Right lobe of liver (tissue), 6 donors: ENCODE data around the gene FLNB. TPM values are rescaled to one million over a fixed set of nuclear protein-coding genes. Genes with fewer than 3 reads are reported as not detected.
A peak's percentile ranks its signal among the peaks of the same experiment; 100 is the strongest.
"Not testable (repeated sequence)": the region's sequence is repeated elsewhere in the genome, so short reads cannot be mapped to it uniquely, and the experiment has no call there.

Experiments used
- ATAC-seq, 4 donors: fragments of 200-7000 bp; cut with Tn5 transposase; one replicate each; pipeline ENCODE4 v1.9.1; 2020; ENCODE audit warnings: mild to moderate bottlenecking in 4 of 4, moderate library complexity in 4 of 4
- DNase-seq, 3 donors: peaks; one replicate each; pipeline ENCODE4 v3.0.0-alpha.2; 2020
- H3K27ac ChIP-seq, 3 donors: fragments of 200-600 bp; one replicate each; pipeline ENCODE4 v1.8.0; 2022
- H3K27me3 ChIP-seq, 2 donors: fragments of 200-600 bp; one replicate each; pipeline ENCODE4 v1.8.0; 2022
- H3K36me3 ChIP-seq, 4 donors: fragments of 200-600 bp; sonication (generic) in 1 of 4; one replicate each; pipeline versions ENCODE4 v1.5.1 to v1.8.0; 2017 to 2022; ENCODE audit warnings: control low read depth in 1 of 4
- H3K4me1 ChIP-seq, 4 donors: fragments of 200-600 bp; sonication (generic) in 1 of 4; one replicate each; pipeline versions ENCODE4 v1.5.1 to v1.8.0; 2017 to 2022; ENCODE audit warnings: control low read depth in 1 of 4
- H3K4me3 ChIP-seq, 3 donors: fragments of 200-600 bp; one replicate each; pipeline ENCODE4 v1.8.0; 2022
- H3K9me3 ChIP-seq, 4 donors: fragments of 200-600 bp; sonication (generic) in 1 of 4; one replicate each; pipeline versions ENCODE4 v1.5.1 to v1.8.0; 2017 to 2022; ENCODE audit warnings: control low read depth in 1 of 4
- POLR2A ChIP-seq: fragments of 450-650 bp; IDR thresholded peaks from one replicate; pipeline ENCODE4 v1.6.1; 2017; ENCODE audit warnings: antibody characterized with exemption, mild to moderate bottlenecking
- WGBS: methylation state at CpG from one replicate; pipeline ENCODE4 v1.1.6; 2018; ENCODE audit warnings: low coverage, low lambda C conversion rate; ENCODE audit not compliant: insufficient coverage; ENCODE audit errors: missing lambda C conversion rate; 5-methylcytosine and 5-hydroxymethylcytosine counted together
- intact Hi-C, 2 donors: fragments of 100-400 bp; cut with DNase I; formaldehyde crosslinking; loops; one replicate each; pipeline versions ENCODE4 v1.11.2 to v1.14.1; 2022
- total RNA-seq, 6 experiments: library from RNA; depleted of rRNA in 2 of 6; stranded (reverse); fragments of >200 nt in 2 of 6; fragmentation: NEBNext Ultra II Directional in 3 of 6; extraction: Animal tissue kit (Norgen Biotek cat#: 25700) in 3 of 6; gene quantifications; one replicate each; pipeline versions ENCODE4 v1.1.0 to v1.2.4, GENCODE V29; 2016 to 2023
- TF ChIP-seq, protein P1 (sequence below), 4 donors: fragments of 200-600 bp in 3 of 4; fragments of 450-650 bp in 1 of 4; IDR thresholded peaks; one replicate each; pipeline versions ENCODE4 v1.5.1 to v1.8.0; 2016 to 2022; ENCODE audit warnings: antibody characterized with exemption in 4 of 4, mild to moderate bottlenecking in 2 of 4
- donor health status: DM: no; HTN: yes; CAD: no.
- donor health status: DM: no; HTN: no; CAD: no.
- donor health status: DM: no; HTN: no; CAD: no.
- donor health status: DM: no; HTN: yes; CAD: no.
- donor health status: DM: no; HTN: yes; CAD: no.

Gene FLNB
- total RNA-seq, 6 experiments from 2014 or later = 48.4 to 109 (median 97.8) TPM

DNA sequence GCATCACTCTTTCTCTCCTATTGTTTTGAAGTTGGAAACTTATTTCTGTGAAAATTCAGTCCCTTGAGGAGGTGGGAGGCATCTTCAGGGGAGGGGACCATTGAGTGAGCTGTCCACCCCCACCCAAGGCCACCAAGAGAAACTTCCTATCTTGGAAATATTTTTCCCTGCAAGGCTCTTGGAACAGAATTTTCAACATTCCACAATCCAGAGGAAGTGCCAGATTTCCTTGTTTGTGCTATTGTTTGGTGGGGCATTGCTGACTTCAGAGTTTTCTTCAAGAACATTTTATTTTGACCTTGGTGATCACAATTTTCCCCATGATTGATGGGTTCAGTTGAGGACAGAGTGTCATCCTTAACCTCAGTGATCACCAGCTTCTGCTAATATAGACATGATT, 190.6 kb downstream of the FLNB start:
- H3K9me3 ChIP-seq = no peaks in the 10 kb centered on the region
- H3K27ac ChIP-seq = no peak overlapping the region
- intact Hi-C loops = no loop called here
- ATAC-seq (peak; percentile 7 to 49 (median 18)), DNase-seq (no peak)
- H3K36me3 ChIP-seq = no peaks in the 10 kb centered on the region
- no peak for TF ChIP-seq POLR2A
- TF ChIP-seq, protein P1, sequence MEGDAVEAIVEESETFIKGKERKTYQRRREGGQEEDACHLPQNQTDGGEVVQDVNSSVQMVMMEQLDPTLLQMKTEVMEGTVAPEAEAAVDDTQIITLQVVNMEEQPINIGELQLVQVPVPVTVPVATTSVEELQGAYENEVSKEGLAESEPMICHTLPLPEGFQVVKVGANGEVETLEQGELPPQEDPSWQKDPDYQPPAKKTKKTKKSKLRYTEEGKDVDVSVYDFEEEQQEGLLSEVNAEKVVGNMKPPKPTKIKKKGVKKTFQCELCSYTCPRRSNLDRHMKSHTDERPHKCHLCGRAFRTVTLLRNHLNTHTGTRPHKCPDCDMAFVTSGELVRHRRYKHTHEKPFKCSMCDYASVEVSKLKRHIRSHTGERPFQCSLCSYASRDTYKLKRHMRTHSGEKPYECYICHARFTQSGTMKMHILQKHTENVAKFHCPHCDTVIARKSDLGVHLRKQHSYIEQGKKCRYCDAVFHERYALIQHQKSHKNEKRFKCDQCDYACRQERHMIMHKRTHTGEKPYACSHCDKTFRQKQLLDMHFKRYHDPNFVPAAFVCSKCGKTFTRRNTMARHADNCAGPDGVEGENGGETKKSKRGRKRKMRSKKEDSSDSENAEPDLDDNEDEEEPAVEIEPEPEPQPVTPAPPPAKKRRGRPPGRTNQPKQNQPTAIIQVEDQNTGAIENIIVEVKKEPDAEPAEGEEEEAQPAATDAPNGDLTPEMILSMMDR (IDR thresholded peaks at IDR 0.05) = no peak
- peaks cover 0 to 7% (median 3%) of the 10 kb centered on the region in 4 donors for H3K4me1 ChIP-seq
- no peak overlapping the region for H3K4me3 ChIP-seq
- no peaks in the 10 kb centered on the region for H3K27me3 ChIP-seq

DNA sequence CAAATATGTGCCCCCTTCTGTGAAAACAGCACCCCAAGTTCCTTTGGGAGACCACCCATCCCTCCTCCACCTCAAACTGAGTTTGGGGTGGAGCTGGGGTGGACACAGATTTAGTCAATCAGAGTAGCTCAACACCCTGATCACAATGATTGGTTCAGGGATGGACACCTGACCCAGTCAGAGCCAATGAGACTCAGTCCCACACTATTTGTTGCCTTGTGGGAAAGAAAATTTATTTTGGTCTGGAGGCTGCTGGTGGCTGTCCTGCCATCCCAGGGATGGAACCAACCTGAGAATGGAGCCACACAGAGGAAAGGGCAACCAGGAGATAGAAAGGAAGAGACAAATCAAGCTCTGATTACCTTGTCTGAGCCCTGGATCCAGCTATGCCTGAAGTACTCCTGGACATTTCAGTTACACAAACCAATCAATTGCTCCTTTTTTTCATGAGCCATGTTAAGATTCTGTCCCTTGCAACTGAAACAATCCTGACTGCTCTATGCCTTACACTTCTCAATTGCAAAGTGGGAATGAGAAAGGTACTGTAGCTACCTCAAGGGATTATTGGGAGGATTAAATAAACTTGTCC, 192.0 kb downstream of the FLNB start:
- peak overlapping the region; percentile 0 to 22 (median 0) for H3K27ac ChIP-seq
- TF ChIP-seq POLR2A = no peak
- H3K27me3 ChIP-seq = no peaks in the 10 kb centered on the region
- no peaks in the 10 kb centered on the region for H3K4me1 ChIP-seq
- H3K36me3 ChIP-seq = no peaks in the 10 kb centered on the region
- intact Hi-C loops = no loop called here
- H3K4me3 ChIP-seq = no peak overlapping the region
- H3K9me3 ChIP-seq = no peaks in the 10 kb centered on the region
- DNase-seq (no peak), ATAC-seq (no peak)

DNA sequence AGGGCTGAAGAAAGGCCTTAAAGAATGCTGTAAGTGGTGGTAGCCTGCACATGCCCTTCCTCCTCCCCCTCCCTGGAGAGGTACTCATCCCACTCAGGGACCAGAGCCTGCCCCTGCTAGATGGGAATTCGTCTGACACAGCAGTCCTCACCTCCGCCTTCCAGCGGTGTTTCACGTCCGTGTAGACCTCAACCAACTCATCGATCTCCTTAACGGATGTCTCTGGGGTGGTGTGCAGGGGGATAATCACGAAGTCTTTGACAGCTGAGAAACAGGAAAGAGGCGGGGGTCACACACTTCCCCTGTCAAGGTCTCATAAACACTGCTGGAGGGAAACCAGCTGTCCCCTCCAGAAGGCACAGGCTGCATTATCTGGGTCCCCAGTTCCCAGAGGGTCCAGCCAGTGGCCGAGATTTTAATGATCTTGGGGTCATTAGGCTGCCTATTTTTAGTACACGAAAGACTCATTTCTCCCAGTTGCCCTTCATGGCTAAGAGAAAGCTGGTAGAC, 192.7 kb downstream of the FLNB start:
- Histone ChIP-seq H3K27me3 (no peaks in the 10 kb centered on the region), H3K4me1 (peaks cover 0 to 4% (median 2%) of the 10 kb centered on the region in 4 donors), H3K9me3 (no peaks in the 10 kb centered on the region), H3K4me3 (no peak overlapping the region), H3K27ac (peak overlapping the region; percentile 0 to 22 (median 15)), H3K36me3 (no peaks in the 10 kb centered on the region)
- 24% methylated on average over 4 of the region's 11 CpGs for WGBS
- no peak for TF ChIP-seq POLR2A
- TF ChIP-seq, protein P1 (IDR thresholded peaks at IDR 0.05) = no peak
- peak; percentile 40 to 72 (median 50) for ATAC-seq
- intact Hi-C loops = no loop called here
- DNase-seq = no peak

DNA sequence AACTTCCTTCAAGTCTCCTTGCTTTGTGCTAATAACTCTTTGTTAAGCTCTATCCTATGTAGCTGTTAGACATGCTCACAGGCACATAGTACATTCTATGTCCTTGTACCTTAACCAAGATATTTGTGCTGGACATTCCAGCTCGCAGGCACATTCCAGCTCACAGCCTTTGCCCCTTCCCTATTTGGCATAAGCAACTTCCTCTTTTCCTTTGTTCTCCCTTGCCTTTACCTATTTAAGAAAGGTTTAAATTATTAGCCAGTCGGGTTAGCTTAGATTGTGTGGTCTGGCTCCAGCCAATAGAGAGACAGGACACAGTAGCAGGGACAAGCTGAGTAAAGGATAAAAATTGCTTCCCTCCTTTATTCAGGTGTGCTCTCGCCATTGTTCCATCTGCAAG, 193.2 kb downstream of the FLNB start:
- H3K4me1 ChIP-seq, H3K36me3 ChIP-seq, DNase-seq, H3K9me3 ChIP-seq, intact Hi-C loops, H3K4me3 ChIP-seq, H3K27me3 ChIP-seq: not testable (repeated sequence)
- H3K27ac ChIP-seq = peak overlapping the region in 1 of 3 donors; percentile 15
- peak in 1 of 4 donors; percentile 4 for ATAC-seq
- 22% methylated on average over 3 of the region's 3 CpGs for WGBS

DNA sequence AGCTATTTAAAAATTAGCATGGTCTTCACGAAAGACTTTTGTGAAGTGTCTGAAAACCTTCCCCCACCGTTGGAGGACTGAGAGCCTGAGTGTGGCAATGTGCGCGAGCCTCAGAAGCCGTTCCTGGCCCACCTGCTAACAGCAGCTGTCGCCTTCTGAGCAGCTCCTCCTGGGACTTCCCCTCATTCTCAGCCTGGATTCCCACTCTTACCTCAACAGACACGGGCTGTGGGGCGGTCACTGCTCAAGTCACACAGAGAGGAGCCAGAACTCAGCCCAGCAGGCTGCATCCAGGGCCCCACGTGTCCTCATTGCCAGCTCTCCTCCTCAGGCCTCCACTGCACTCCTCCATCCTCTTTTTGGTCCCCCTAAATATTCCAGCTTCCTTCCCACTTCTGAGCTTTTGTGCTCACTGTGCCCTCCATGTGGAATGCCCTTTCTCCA, 194.7 kb downstream of the FLNB start:
- H3K36me3 ChIP-seq = no peaks in the 10 kb centered on the region
- no peaks in the 10 kb centered on the region for H3K27me3 ChIP-seq
- peaks cover 0 to 17% (median 6%) of the 10 kb centered on the region in 4 donors for H3K4me1 ChIP-seq
- no peak overlapping the region for H3K27ac ChIP-seq
- H3K4me3 ChIP-seq = no peak overlapping the region
- H3K9me3 ChIP-seq = no peaks in the 10 kb centered on the region
- ATAC-seq = no peak
- no peak for DNase-seq
- 75% methylated on average over 2 of the region's 9 CpGs for WGBS
- intact Hi-C loops = no loop called here
- TF ChIP-seq, protein P1 (IDR thresholded peaks at IDR 0.05) = no peak
- TF ChIP-seq POLR2A = no peak

DNA sequence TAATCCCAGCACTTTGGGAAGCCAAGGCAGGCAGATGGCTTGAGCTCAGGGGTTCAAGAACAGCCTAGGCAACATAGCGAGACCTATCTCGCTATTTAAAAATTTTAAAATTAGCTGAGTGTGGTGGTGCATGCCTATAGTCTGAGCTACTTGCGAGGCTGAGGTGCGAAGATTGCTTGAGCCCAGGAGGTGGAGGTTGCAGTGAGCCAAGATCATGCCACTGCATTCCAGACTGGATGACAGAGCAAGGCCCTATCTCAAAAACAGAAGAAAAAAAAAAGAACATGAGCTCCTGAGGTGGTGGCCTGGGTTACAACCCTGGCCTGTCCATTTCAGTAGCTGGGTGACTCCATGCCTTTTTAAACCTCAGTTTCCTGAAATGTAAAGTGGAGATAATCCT, 195.3 kb downstream of the FLNB start:
- no peak for DNase-seq
- Histone ChIP-seq H3K4me1 (peaks cover 0 to 17% (median 6%) of the 10 kb centered on the region in 4 donors), H3K4me3 (no peak overlapping the region), H3K27me3 (no peaks in the 10 kb centered on the region), H3K27ac (no peak overlapping the region), H3K36me3 (no peaks in the 10 kb centered on the region), H3K9me3 (no peaks in the 10 kb centered on the region)
- TF ChIP-seq POLR2A = no peak
- TF ChIP-seq, protein P1 (IDR thresholded peaks at IDR 0.05) = no peak
- WGBS = 96% methylated on average over 4 of the region's 4 CpGs
- intact Hi-C loops = no loop called here
- ATAC-seq = no peak
